Mononuclear cell (primary cell): ENCODE data around the gene PSME3. TPM values are rescaled to one million over a fixed set of nuclear protein-coding genes. Genes with fewer than 3 reads are reported as not detected.
"Not testable (repeated sequence)": the region's sequence is repeated elsewhere in the genome, so short reads cannot be mapped to it uniquely, and the experiment has no call there.

Source experiments
- H3K27me3 ChIP-seq: 2 replicates; pipeline ENCODE4 v1.6.0; 2011; ENCODE audit warnings: low read length, control low read depth; ENCODE audit not compliant: insufficient read depth
- H3K4me1 ChIP-seq: 2 replicates; pipeline ENCODE4 v1.5.1; 2011; ENCODE audit warnings: mild to moderate bottlenecking, low read length, control low read depth; ENCODE audit not compliant: insufficient read depth
- H3K4me3 ChIP-seq: 2 replicates; pipeline ENCODE4 v1.5.1; 2011; ENCODE audit warnings: mild to moderate bottlenecking, low read length, moderate library complexity
- H3K9me3 ChIP-seq: 2 replicates; pipeline ENCODE4 v1.5.1; 2011; ENCODE audit warnings: low read depth, mild to moderate bottlenecking, control low read depth, low read length
- total RNA-seq: library from RNA; depleted of rRNA; stranded (reverse); fragments of >200 nt; gene quantifications from one replicate; pipeline ENCODE4 v1.2.3, GENCODE V29; 2012

PSME3 gene
- total RNA-seq, 1 donor, result 56.9 TPM

GRCh38 chr17:42853004-42853403 is 19.8 kb downstream of the PSME3 start:
- H3K27me3 ChIP-seq, result no peaks in the 10 kb centered on the region
- H3K9me3 ChIP-seq, result no peaks in the 10 kb centered on the region
- no peaks in the 10 kb centered on the region for H3K4me1 ChIP-seq
- no peak overlapping the region for H3K4me3 ChIP-seq

- Histone ChIP-seq H3K27me3 (no peaks in the 10 kb centered on the region), H3K4me1 (no peaks in the 10 kb centered on the region), H3K4me3 (no peak overlapping the region), H3K9me3 (no peaks in the 10 kb centered on the region)
Observed at GRCh38 chr17:42853597-42853967, 20.4 kb downstream of the PSME3 start.

- H3K4me3 ChIP-seq, result no peak overlapping the region
- H3K4me1 ChIP-seq, result no peaks in the 10 kb centered on the region
- H3K27me3 ChIP-seq, result no peaks in the 10 kb centered on the region
- H3K9me3 ChIP-seq, result no peaks in the 10 kb centered on the region
Observed at GRCh38 chr17:42853968-42854790, 21.0 kb downstream of the PSME3 start.

GRCh38 chr17:42855048-42855596 is 21.9 kb downstream of the PSME3 start:
- Histone ChIP-seq H3K9me3 (no peaks in the 10 kb centered on the region), H3K4me3 (no peak overlapping the region), H3K27me3 (no peaks in the 10 kb centered on the region), H3K4me1 (no peaks in the 10 kb centered on the region)

GRCh38 chr17:42856093-42856492 is 22.9 kb downstream of the PSME3 start:
- not testable (repeated sequence) for H3K27me3 ChIP-seq, H3K4me1 ChIP-seq, H3K9me3 ChIP-seq, H3K4me3 ChIP-seq

- H3K9me3 ChIP-seq, H3K4me1 ChIP-seq, H3K27me3 ChIP-seq, H3K4me3 ChIP-seq: not testable (repeated sequence)
Observed at GRCh38 chr17:42856516-42856915, 23.3 kb downstream of the PSME3 start.

- Histone ChIP-seq H3K27me3 (no peaks in the 10 kb centered on the region), H3K4me3 (no peak overlapping the region), H3K9me3 (no peaks in the 10 kb centered on the region), H3K4me1 (no peaks in the 10 kb centered on the region)
Observed at GRCh38 chr17:42857389-42857788, 24.2 kb downstream of the PSME3 start.

GRCh38 chr17:42865638-42866094 is 32.5 kb downstream of the PSME3 start:
- no peaks in the 10 kb centered on the region for H3K4me1 ChIP-seq
- H3K4me3 ChIP-seq, result no peak overlapping the region
- H3K27me3 ChIP-seq, result no peaks in the 10 kb centered on the region
- no peaks in the 10 kb centered on the region for H3K9me3 ChIP-seq

- no peaks in the 10 kb centered on the region for H3K4me1 ChIP-seq
- H3K4me3 ChIP-seq, result no peak overlapping the region
- no peaks in the 10 kb centered on the region for H3K9me3 ChIP-seq
- H3K27me3 ChIP-seq, result no peaks in the 10 kb centered on the region
Observed at GRCh38 chr17:42866216-42866615, 33.0 kb downstream of the PSME3 start.

- H3K4me1 ChIP-seq, result no peaks in the 10 kb centered on the region
- no peaks in the 10 kb centered on the region for H3K9me3 ChIP-seq
- H3K27me3 ChIP-seq, result no peaks in the 10 kb centered on the region
- H3K4me3 ChIP-seq, result no peak overlapping the region
Observed at GRCh38 chr17:42866631-42867575, 33.7 kb downstream of the PSME3 start.

- not testable (repeated sequence) for H3K4me3 ChIP-seq, H3K4me1 ChIP-seq, H3K27me3 ChIP-seq, H3K9me3 ChIP-seq
Observed at GRCh38 chr17:42867694-42868261, 34.6 kb downstream of the PSME3 start.

- Histone ChIP-seq H3K9me3 (no peaks in the 10 kb centered on the region), H3K4me1 (no peaks in the 10 kb centered on the region), H3K27me3 (no peaks in the 10 kb centered on the region), H3K4me3 (no peak overlapping the region)
Observed at GRCh38 chr17:42868338-42868737, 35.1 kb downstream of the PSME3 start.

GRCh38 chr17:42871647-42872046 is 38.5 kb downstream of the PSME3 start:
- no peaks in the 10 kb centered on the region for H3K4me1 ChIP-seq
- H3K27me3 ChIP-seq, result no peaks in the 10 kb centered on the region
- no peaks in the 10 kb centered on the region for H3K9me3 ChIP-seq
- no peak overlapping the region for H3K4me3 ChIP-seq

GRCh38 chr17:42872251-42872965 is 39.2 kb downstream of the PSME3 start:
- Histone ChIP-seq H3K9me3 (no peaks in the 10 kb centered on the region), H3K4me3 (no peak overlapping the region), H3K27me3 (no peaks in the 10 kb centered on the region), H3K4me1 (no peaks in the 10 kb centered on the region)
